Gastrocnemius medialis (tissue), 4 donors: ENCODE measurements around the gene ORMDL2.
"Not testable (repeated sequence)": the region's sequence is repeated elsewhere in the genome, so short reads cannot be mapped to it uniquely, and the experiment has no call there.

Source experiments
- CTCF ChIP-seq, 5 experiments: fragments of 450-650 bp in 3 of 5; fragments of 200-600 bp in 2 of 5; sonication (generic) in 2 of 5; IDR thresholded peaks in 4 of 5; conservative IDR thresholded peaks in 1 of 5; 1 replicate in 4 of 5; 2 replicates in 1 of 5; pipeline ENCODE4 v1.5.1; 2016 to 2019; ENCODE audit warnings: antibody characterized with exemption in 5 of 5, mild to moderate bottlenecking in 3 of 5, moderate library complexity in 3 of 5
- POLR2A ChIP-seq, 2 donors: fragments of 450-650 bp; IDR thresholded peaks; one replicate each; pipeline ENCODE4 v1.6.1; 2017; ENCODE audit warnings: antibody characterized with exemption in 2 of 2, mild to moderate bottlenecking in 2 of 2, moderate library complexity in 2 of 2

- TF ChIP-seq CTCF (IDR thresholded peaks at IDR 0.05 in 4 of 5, conservative IDR thresholded peaks at IDR 0.05 in 1 of 5); POLR2A (IDR thresholded peaks at IDR 0.05): not testable (repeated sequence)
These were observed 45.1 kb downstream of the ORMDL2 start for GRCh38 chr12:55862931-55863330.
